BJ (cell line): ENCODE results near the gene KCNK3. TPM values are rescaled to one million over a fixed set of nuclear protein-coding genes. Genes with fewer than 3 reads are reported as not detected.

Source experiments
- CTCF ChIA-PET: fragments of 350-600 bp; formaldehyde crosslinking; extraction: SDS; loops from one replicate; lab custom pipeline; 2021; ENCODE audit warnings: antibody characterized with exemption, inconsistent platforms; lab: Yijun Ruan, JAX
- POLR2A ChIA-PET: fragments of 300-600 bp; sonication (Branson Sonifier 250); formaldehyde crosslinking; extraction: SDS; loops from one replicate; lab custom pipeline; 2021; ENCODE audit warnings: antibody characterized with exemption; lab: Charles Lee
- DNase-seq: peaks from one replicate; pipeline ENCODE4 v3.0.0-alpha.2; 2011; ENCODE audit warnings: low read depth
- H3K27me3 ChIP-seq: 2 replicates; pipeline ENCODE4 v1.6.0; 2011; ENCODE audit warnings: low read length; ENCODE audit not compliant: control insufficient read depth, insufficient read depth
- H3K36me3 ChIP-seq: 2 replicates; pipeline ENCODE4 v1.5.1; 2011; ENCODE audit warnings: low read length; ENCODE audit not compliant: control insufficient read depth, insufficient read depth
- H3K4me3 ChIP-seq: 2 replicates; pipeline ENCODE4 v1.5.1; 2011; ENCODE audit warnings: low read depth, mild to moderate bottlenecking, control low read depth, low read length
- CTCF ChIP-seq: IDR thresholded peaks from 2 replicates; pipeline ENCODE4 v1.5.1; 2011; ENCODE audit warnings: low read depth, mild to moderate bottlenecking, control low read depth, inconsistent platforms, low read length, moderate library complexity; ENCODE audit not compliant: insufficient read depth
- polyA plus RNA-seq: library from polyadenylated mRNA; depleted of rRNA; stranded (reverse); fragments of >200 nt; gene quantifications from 2 replicates; pipeline ENCODE4 v1.2.3, GENCODE V29; 2011

Gene KCNK3
- polyA plus RNA-seq, 1 experiment, result 0.22 TPM

- Histone ChIP-seq H3K27me3 (no peaks in the 10 kb centered on the region), H3K4me3 (peak within 1 kb of the TSS; percentile 69), H3K36me3 (no peaks in the 10 kb centered on the region; the same call in 1 of the 2 replicates)
- DNase-seq, result no peak
- CTCF ChIA-PET, result interaction anchor here (1.1 to 1.2 kb wide), 2 partner anchors 81 to 645 kb away, joined by 3 to 6 read pairs; partner anchors contain the start of gene PPM1G
- TF ChIP-seq CTCF, result no peak
- POLR2A ChIA-PET, result interaction anchor here (0.6 kb wide), 1 partner anchor 10 kb away, joined by 4 read pairs; no protein-coding TSS in a partner anchor
Measured at GRCh38 chr2:26764078-26764887, 71.8 kb downstream of the KCNK3 start, which contains the start of gene SLC35F6. Gene SLC35F6, plus strand, starts transcription at chr2:26764284. Its CDS starts 66 bp downstream, at chr2:26764350.

- Histone ChIP-seq H3K4me3 (peak overlapping the region; percentile 69), H3K36me3 (no peaks in the 10 kb centered on the region; the same call in 1 of the 2 replicates), H3K27me3 (no peaks in the 10 kb centered on the region)
- no peak for DNase-seq
- no peak for TF ChIP-seq CTCF
- ChIA-PET POLR2A (interaction anchor here (0.6 kb wide), 1 partner anchor 10 kb away, joined by 4 read pairs; no protein-coding TSS in a partner anchor), CTCF (interaction anchor here (1.1 to 1.2 kb wide), 3 partner anchors 81 to 644 kb away, joined by 3 to 6 read pairs (median 3); partner anchors contain the start of gene PPM1G)
Measured at GRCh38 chr2:26764906-26765305, 72.4 kb downstream of the KCNK3 start.

GRCh38 chr2:26765475-26766200, 73.1 kb downstream of the KCNK3 start:
- Histone ChIP-seq H3K27me3 (no peaks in the 10 kb centered on the region), H3K4me3 (peak overlapping the region; percentile 69), H3K36me3 (no peaks in the 10 kb centered on the region; the same call in 1 of the 2 replicates)
- ChIA-PET POLR2A (no interaction called here), CTCF (interaction anchor here (1.1 to 1.2 kb wide), 3 partner anchors 80 to 644 kb away, joined by 3 to 6 read pairs (median 3); partner anchors contain the start of gene PPM1G)
- no peak for TF ChIP-seq CTCF
- no peak for DNase-seq

GRCh38 chr2:26767129-26767528, 74.6 kb downstream of the KCNK3 start:
- no peak for DNase-seq
- CTCF ChIA-PET, result no interaction called here
- Histone ChIP-seq H3K36me3 (no peaks in the 10 kb centered on the region; the same call in 1 of the 2 replicates), H3K27me3 (no peaks in the 10 kb centered on the region), H3K4me3 (no peak overlapping the region)
- no peak for TF ChIP-seq CTCF
- POLR2A ChIA-PET, result no interaction called here
